RWPE2 (cell line): ENCODE data around the gene CSNK1D.
A peak's percentile ranks its signal among the peaks of the same experiment; 100 is the strongest.

ENCODE experiments used
- ATAC-seq: fragments of 200-7000 bp; cut with Tn5 transposase; 3 replicates; pipeline ENCODE4 v1.9.1; 2021; ENCODE audit warnings: low read depth
- DNase-seq: peaks from one replicate; pipeline ENCODE4 v3.0.0-alpha.2; 2020; ENCODE audit warnings: low spot score
- H3K27ac ChIP-seq: fragments of 450-650 bp; 2 replicates; pipeline ENCODE4 v1.5.1; 2017; ENCODE audit warnings: mild to moderate bottlenecking; ENCODE audit not compliant: poor library complexity, severe bottlenecking
- H3K27me3 ChIP-seq: fragments of 250-450 bp; sonication (Bioruptor Pico); 2 replicates; pipeline ENCODE4 v1.5.1; 2021; ENCODE audit warnings: mild to moderate bottlenecking, moderate library complexity; ENCODE audit not compliant: insufficient read depth, poor library complexity, severe bottlenecking
- H3K36me3 ChIP-seq: fragments of 250-450 bp; sonication (Bioruptor Pico); 2 replicates; pipeline ENCODE4 v1.5.1; 2020; ENCODE audit warnings: low read depth, mild to moderate bottlenecking, moderate library complexity
- H3K4me1 ChIP-seq: fragments of 250-450 bp; sonication (Bioruptor Pico); 2 replicates; pipeline ENCODE4 v1.5.1; 2021; ENCODE audit warnings: mild to moderate bottlenecking, moderate library complexity; ENCODE audit not compliant: insufficient read depth, poor library complexity, severe bottlenecking
- H3K4me3 ChIP-seq: fragments of 250-450 bp; sonication (Bioruptor Pico); 2 replicates; pipeline ENCODE4 v1.5.1; 2021; ENCODE audit warnings: mild to moderate bottlenecking, moderate library complexity; ENCODE audit not compliant: severe bottlenecking
- H3K9me3 ChIP-seq: fragments of 250-450 bp; sonication (Bioruptor Pico); 2 replicates; pipeline ENCODE4 v1.5.1; 2021; ENCODE audit warnings: mild to moderate bottlenecking, moderate library complexity; ENCODE audit not compliant: severe bottlenecking
- TF ChIP-seq, protein P1 (sequence below): fragments of 450-650 bp; IDR thresholded peaks from one replicate; pipeline ENCODE4 v1.5.1; 2017; ENCODE audit warnings: mild to moderate bottlenecking, moderate library complexity; ENCODE audit not compliant: poor library complexity, severe bottlenecking

Gene CSNK1D

GRCh38 chr17:82249896-82250581 lies 23.5 kb downstream of the CSNK1D start:
- peaks cover 26% of the 10 kb centered on the region for H3K4me1 ChIP-seq
- no peaks in the 10 kb centered on the region for H3K27me3 ChIP-seq
- no peak for ATAC-seq
- H3K27ac ChIP-seq: no peak overlapping the region
- no peak for DNase-seq
- TF ChIP-seq, protein P1, sequence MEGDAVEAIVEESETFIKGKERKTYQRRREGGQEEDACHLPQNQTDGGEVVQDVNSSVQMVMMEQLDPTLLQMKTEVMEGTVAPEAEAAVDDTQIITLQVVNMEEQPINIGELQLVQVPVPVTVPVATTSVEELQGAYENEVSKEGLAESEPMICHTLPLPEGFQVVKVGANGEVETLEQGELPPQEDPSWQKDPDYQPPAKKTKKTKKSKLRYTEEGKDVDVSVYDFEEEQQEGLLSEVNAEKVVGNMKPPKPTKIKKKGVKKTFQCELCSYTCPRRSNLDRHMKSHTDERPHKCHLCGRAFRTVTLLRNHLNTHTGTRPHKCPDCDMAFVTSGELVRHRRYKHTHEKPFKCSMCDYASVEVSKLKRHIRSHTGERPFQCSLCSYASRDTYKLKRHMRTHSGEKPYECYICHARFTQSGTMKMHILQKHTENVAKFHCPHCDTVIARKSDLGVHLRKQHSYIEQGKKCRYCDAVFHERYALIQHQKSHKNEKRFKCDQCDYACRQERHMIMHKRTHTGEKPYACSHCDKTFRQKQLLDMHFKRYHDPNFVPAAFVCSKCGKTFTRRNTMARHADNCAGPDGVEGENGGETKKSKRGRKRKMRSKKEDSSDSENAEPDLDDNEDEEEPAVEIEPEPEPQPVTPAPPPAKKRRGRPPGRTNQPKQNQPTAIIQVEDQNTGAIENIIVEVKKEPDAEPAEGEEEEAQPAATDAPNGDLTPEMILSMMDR: no peak
- H3K4me3 ChIP-seq: no peak overlapping the region
- no peaks in the 10 kb centered on the region for H3K9me3 ChIP-seq
- H3K36me3 ChIP-seq: peaks cover 84% of the 10 kb centered on the region

DNA sequence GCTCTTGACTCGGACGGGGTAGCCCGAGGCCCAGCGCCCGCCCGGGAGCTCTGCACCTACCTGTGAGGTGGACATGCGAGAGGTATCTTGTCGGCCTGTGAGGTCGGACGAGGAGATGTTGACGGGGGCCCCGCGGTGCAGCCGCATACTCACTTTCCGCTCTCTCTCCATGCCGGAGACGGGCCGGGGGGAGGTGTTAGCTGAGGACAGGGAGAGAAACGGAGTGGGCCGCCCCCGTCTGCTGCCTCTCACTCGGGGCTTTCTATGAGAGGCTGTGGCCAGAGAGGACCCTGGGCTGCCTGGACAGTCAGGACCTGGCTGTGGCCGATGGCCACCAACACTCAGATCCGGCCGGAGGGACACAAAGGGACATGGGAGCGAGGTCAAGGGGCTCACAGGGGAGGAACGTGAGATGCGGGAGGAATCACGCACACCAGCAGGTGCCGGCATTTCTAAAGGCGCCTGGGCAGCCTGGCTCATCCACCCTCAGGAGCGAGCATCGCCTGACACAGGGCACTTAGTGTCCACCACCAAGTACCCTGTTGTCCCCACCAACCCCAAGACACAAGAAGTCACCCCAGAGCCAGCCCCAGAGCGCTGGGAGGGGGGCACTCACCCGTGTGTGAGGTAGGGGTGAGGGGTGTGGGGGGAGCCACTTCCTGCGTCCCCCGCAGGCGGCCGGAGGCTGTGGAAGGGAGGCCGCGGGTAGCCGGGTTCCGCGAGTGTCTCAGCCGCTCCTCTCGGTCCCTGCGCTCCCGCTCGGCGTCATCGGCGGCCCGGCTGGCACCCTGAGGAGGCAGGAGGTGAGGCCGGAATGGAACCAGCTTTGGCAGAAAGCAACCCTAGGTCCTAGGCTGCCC lies 24.5 kb downstream of the CSNK1D start:
- peaks cover 93% of the 10 kb centered on the region for H3K36me3 ChIP-seq
- no peak for DNase-seq
- H3K4me3 ChIP-seq: no peak overlapping the region
- no peak overlapping the region for H3K27ac ChIP-seq
- TF ChIP-seq, protein P1: no peak
- H3K4me1 ChIP-seq: peaks cover 26% of the 10 kb centered on the region
- no peaks in the 10 kb centered on the region for H3K9me3 ChIP-seq
- ATAC-seq: no peak
- no peaks in the 10 kb centered on the region for H3K27me3 ChIP-seq

DNA sequence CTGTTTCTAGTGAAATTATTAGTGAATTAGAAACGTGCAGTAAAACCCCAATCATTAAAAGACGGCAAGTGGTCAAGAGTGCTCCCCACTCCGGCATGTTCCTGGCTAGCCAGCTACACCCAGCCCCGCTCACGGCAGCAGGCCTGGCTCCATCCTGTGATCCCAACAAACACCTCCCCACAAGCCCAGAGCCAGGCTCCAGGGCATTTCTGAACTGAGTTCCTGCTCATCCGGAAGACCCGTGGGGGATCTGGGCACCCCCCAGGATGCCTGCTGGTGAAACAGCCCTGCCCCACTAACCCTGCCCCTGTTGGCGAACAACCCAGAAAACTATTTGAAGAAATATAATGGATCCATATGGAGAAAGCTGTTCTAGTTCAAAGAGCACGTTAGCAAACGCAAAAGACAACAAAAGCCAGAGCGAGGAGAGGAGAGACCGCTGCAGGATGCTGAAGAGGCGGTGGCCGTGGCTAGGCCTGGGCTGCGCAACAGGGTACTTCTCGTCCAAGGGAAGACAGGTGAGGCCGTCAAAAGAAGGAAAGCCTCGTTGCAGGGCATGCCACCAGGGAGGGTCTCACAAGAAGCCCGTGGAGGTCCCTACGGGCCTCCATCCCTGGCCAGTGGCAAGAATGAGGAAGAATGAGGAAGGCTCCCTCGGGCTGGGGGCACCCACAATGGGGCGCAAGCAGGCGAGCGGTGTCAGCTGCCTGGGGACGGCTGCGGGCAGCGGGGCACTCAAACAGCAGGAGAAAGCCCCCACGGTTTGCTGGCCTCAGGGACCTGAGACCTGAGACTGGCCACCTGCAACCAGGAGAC lies 25.4 kb downstream of the CSNK1D start:
- H3K4me3 ChIP-seq: no peak overlapping the region
- H3K9me3 ChIP-seq: no peaks in the 10 kb centered on the region
- no peak for ATAC-seq
- peaks cover 98% of the 10 kb centered on the region for H3K36me3 ChIP-seq
- H3K4me1 ChIP-seq: peaks cover 30% of the 10 kb centered on the region
- DNase-seq: no peak
- peak overlapping the region; percentile 91 for H3K27ac ChIP-seq
- TF ChIP-seq, protein P1: no peak
- H3K27me3 ChIP-seq: no peaks in the 10 kb centered on the region

DNA sequence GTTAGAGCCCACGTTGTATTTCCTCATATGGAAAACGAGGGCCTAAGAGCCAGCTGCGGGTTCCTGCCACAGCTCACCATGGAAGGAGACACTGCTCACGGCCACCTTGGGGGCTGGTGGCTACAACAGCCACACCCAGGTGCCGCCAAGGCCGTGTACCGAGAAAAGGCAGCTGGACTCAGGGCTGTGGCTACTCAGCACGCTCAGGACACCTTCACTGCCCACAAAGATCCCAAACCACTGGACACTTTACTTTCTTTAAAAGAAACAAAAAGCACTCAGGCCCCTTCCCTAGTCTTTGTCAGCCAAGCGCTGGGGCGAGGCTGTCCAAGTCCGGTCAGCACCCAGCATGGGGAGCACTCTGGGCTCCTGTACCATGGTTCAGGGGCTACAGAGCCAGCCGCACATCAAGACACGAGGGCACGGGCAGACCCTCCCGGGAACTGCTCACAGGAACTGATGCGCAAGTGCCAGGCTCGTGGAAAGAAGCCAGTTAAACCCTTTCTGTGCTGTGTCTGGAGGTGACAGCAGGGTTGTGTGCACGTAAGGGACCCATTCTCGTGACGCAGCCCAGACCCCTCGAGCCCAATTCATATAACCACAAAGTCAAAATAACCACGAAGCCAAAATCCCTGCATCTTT lies 26.2 kb downstream of the CSNK1D start:
- TF ChIP-seq, protein P1: no peak
- H3K4me3 ChIP-seq: no peak overlapping the region
- peak overlapping the region; percentile 91 for H3K27ac ChIP-seq
- H3K9me3 ChIP-seq: no peaks in the 10 kb centered on the region
- peaks cover 38% of the 10 kb centered on the region for H3K4me1 ChIP-seq
- ATAC-seq: no peak
- H3K27me3 ChIP-seq: no peaks in the 10 kb centered on the region
- peaks cover 98% of the 10 kb centered on the region for H3K36me3 ChIP-seq
- DNase-seq: no peak
